NCI-H2107 (cell line): ENCODE data around the gene HOMER2.
"Not testable (repeated sequence)": the region's sequence is repeated elsewhere in the genome, so short reads cannot be mapped to it uniquely, and the experiment has no call there.

ENCODE experiments used
- DNase-seq: peaks from one replicate; lab custom pipeline; 2025; lab: John Stamatoyannopoulos, UW

The HOMER2 gene

DNA sequence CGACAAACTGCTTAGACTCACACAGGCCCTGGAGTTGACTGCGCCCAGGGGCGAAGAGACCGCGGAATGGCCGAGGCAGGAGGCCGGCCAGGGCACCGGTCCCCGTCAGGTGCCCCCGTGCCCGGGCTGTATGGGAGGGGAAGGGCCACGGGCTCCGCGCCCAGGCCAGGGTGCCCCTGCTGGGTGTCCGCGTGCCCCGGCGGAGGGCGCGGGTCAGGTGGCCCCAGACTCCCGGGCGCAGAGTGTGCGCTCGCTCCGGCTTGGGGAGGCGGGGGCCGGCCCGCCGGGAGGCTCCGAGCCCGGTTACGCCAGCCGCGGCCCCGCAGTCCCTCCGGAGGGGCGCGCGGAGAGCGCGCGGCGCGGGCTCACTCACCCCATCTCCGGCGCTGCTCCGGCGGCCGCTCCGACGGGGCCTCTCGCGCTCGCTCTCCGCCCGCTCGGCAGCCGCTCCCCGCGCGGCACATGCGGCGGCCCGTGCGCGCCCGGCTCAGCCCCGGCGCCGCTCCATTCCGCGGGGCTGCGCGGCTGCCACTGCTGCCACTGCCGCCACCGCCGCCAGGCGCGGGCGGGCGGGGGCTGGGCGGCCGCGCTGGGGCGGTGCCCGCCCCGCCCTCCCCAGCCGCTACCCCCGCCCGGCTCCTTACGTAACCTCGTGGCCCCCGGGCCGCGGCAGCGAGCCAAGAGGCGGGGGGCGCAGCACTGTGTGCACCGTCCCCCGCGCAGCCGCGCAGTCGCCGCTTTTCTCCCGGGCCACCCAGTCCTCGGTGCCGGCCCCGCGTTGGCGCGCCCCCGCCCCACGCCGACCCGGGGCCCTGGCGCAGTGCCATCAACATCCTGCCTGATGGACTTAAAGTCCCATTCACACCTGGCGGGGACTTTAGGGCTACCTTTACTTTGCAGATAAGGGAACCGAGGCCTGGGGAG is at the start of gene HOMER2:
Gene HOMER2 (minus strand): TSS at position 563 of the 924 bp plus-strand sequence. CDS start 185 bp downstream, at position 378.
- no peak for DNase-seq

DNA sequence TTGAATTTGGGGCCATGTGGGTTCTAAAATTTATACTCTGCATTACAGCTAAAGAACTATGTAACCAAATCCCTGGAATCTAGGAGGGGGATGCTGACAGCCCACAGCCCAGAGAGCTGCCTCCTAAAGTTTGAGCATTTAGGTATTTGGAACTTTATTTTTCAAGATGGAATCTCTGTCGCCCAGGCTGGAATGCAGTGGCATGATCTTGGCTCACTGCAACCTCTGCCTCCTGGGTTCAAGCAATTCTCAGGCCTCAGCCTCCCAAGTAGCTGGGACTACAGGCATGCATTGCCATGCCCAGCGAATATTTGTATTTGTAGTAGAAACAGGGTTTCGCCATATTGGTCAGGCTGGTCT is 48.1 kb upstream of the HOMER2 start:
- DNase-seq = not testable (repeated sequence)

DNA sequence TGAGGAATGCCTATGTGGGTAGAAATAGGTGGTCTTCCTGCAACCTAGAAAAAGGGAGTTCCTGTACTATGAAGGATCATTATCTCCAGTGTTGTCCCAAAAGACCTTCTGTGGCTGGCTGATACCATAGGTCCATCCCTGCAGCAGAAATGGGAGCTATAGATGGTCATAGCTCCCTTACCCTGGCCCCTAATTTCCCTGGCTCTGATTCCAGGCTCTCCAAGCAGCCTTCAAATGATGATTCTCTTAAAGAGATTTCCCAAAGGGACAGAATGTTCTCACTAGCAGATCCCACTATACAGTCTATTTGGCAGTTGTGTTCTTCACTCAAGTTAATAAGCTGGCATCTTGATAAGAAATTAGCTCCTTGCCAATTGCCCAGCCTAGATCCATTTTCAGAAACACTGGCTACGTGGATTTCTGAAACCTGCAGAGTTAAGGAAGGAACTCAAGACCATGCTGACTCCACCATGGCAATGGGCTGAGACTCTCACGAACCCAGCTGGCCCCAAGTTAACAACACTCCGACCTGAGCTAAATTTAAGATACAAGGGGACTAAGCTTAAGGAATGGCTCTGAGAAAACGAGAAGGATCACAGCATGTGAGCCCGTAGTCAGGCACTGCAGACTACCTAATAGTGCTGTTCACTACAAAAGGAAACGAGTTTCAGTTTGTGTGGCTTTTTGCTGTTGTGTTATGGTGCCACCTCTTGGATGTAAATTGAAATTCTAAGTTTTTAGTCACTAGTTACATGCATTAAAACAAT is 47.6 kb upstream of the HOMER2 start:
- no peak for DNase-seq

- DNase-seq = no peak
Measured at GRCh38 chr15:82999426-82999825, 46.9 kb upstream of the HOMER2 start.

- DNase-seq = no peak
Measured at GRCh38 chr15:82995938-82996337, 43.4 kb upstream of the HOMER2 start.

GRCh38 chr15:82995076-82995475 is 42.6 kb upstream of the HOMER2 start:
- no peak for DNase-seq

DNA sequence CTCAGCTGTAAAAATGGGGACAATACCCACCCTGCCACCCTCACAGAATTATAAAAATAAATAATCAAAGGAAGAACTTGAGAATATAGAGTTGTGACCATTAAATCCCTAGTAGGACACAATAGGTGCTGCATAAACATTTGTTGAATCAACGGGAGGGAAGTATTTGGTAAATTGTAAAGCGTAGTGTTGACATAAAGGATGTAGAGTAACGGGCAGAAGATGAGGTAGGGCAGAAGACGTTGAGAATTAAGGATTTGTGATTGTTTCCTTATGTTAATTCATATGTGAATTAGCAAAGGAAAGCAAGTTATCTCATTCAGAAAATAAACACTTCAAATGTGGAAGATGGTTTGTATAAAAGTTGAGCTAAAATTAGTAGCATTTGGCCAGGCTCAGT is 40.6 kb upstream of the HOMER2 start:
- DNase-seq = no peak

GRCh38 chr15:82992436-82992998 is 40.0 kb upstream of the HOMER2 start:
- DNase-seq = no peak

DNA sequence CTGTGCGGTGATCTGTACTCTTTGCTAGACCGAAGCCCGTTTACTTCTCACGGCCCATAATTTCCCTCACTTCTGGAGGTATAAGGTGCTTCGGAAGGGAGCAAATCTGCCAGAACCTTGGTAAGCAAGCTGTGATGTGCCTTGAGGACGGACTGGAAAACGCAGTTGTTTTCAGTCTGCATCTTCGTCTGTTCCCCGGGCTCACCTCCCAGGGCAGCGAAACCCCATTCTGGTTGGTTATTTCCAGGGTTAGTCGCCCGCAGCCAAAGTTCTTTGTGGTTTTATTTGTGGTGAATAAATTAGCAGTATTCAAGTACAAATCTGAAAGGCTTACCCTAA is 33.9 kb upstream of the HOMER2 start:
- no peak for DNase-seq

DNA sequence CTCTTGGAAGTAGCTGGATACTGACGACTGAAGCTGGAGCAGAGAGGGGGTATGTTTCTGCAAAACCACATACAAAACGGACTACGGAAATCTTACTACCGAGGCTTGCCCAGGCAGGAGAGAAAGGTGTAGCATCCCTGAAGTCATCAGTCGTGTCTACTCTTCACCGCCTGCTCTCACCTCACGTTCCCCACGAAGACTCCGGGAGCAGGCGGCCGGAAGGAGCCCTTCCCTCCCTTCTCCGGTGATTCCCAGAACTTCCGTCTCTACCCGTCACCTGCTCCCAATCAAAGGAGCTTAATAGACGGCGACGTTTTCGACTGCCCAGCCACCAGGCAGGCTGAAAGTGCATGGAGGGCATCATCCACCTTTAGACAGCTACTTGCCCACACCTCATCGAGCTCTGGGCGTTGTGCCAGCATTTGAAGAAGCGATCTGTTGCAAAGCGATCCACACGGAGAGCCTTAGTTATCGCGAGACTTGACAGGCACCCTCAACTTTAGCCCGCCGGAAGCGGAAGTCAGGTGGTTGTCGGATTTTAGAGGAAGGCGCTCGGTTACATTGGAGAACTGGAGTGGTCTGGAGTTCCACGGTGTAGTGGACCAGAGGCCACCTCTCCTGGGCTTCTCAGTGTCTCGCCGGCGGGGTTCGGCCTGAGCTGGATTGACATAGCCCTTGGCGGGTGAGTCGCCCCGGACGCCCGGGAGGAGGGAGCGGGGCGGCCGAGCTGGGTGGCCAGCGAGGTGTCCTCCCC is 33.3 kb upstream of the HOMER2 start, which contains the start of gene RAMAC:
Gene RAMAC (plus strand): TSS at position 523 of the 754 bp plus-strand sequence. CDS start 2,809 bp downstream, outside the sequence.
- peak; percentile 89 for DNase-seq

- no peak for DNase-seq
Measured at GRCh38 chr15:82980981-82981380, 28.5 kb upstream of the HOMER2 start.

DNA sequence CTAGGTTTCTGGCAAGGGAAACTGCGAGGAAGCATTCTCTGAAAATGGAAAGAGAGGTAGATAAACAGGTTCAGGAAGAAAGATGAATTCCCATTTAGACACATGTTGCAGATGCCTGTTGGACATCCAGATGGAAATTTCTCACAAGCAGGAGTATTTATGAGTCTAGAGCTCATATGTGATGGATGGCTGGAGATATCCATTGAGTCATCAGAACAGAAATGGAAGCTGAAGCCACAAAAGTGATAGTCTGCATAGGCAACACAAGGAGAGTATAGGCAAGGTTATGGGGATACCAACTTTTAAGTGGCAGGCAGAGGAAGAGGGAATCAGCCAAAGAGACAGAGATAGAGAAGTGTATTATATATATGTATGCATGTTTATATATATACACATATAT is 27.2 kb upstream of the HOMER2 start:
- no peak for DNase-seq

GRCh38 chr15:82978438-82978837 is 25.9 kb upstream of the HOMER2 start:
- no peak for DNase-seq

DNA sequence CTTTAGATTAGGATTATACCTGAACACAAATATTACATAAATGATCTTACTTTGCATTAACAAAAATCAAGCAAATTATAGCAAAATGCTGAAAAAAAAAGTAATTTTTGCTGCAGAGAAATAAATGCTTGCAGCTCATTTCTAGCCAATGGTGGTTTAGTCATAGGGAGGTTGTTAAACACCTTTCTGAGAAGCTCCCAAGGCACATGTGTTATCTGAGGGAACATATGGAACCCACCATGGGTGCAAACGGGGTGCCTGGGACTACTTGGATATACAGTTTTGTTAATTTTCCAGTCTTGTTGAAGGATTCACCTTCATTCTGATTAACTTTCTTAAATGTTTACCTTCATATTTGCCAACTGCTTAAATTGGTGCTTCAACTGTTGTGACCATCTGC is 24.6 kb upstream of the HOMER2 start:
- no peak for DNase-seq

DNA sequence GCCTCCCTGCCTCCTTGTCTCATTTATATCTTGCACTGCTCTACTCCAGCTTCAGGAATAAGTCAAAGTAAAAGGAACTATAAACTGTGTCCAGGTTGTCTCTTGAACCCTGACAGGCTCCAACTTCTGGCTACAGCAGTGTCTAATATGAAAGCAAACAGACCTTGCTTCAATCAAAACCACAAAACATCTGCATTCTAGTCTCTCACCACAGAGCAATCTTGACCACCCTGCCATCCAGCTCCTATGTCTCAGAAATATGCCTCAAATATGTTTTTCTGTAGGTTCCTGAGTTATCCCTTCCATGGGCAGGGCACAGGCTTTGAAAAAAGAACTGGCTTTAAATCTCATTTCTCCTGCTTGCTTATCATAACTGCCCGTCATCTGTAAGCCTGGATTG is 20.5 kb upstream of the HOMER2 start:
- no peak for DNase-seq

DNA sequence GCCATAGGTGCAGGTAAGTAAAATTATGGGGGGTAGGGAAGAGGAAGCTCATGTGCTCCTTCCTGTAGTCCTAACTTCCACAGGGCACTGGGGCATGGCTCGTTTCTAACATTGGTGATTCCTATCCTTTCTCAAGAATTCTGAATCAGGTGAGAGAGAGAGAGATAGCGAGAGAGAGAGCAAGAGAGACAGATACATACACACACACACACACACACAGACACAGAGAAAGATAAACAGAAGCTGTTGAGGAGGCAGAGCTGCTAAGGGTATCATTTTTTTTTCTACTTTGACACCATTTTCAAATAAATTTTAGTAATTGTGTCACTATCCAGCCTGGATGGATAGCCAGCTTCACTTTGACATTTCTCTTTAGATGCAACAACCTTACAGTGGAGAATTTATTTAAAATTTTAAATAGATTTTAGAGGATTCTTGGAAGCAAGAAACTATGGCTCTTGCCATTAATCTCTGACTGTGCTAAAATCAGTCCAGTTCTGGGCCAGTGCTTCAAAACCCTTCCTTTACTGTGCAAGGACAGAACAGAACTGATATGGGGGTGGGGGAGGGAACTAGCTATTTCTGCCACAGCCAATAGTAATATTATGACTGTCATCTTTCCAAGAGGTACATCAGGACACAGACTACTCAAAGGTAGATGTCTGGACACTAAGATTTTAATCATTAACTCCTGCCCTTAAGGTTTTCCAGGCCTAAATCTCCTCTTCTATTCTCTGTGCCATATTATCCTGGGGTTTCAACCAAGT is 18.9 kb upstream of the HOMER2 start:
- DNase-seq = no peak

- DNase-seq = no peak
Measured at GRCh38 chr15:82970696-82971095, 18.2 kb upstream of the HOMER2 start.

- DNase-seq = no peak
Measured at GRCh38 chr15:82970078-82970686, 17.7 kb upstream of the HOMER2 start.

- DNase-seq = no peak
Measured at GRCh38 chr15:82969353-82969752, 16.8 kb upstream of the HOMER2 start.

- DNase-seq = no peak
Measured at GRCh38 chr15:82968066-82968465, 15.5 kb upstream of the HOMER2 start.

GRCh38 chr15:82966671-82967071 is 14.2 kb upstream of the HOMER2 start:
- no peak for DNase-seq
